Kidney (tissue), 14 donors: ENCODE results near the gene TIAM2. TPM values are rescaled to one million over a fixed set of nuclear protein-coding genes. Genes with fewer than 3 reads are reported as not detected.

Experiments used
- DNase-seq, 5 donors: peaks; one replicate each; pipeline ENCODE4 v3.0.0-alpha.2; 2013 to 2020
- FAIRE-seq: peaks from 2 replicates; lab custom pipeline; 2012; peaks lifted over from hg19 to GRCh38; lab: Jason Lieb, UNC
- H3K27ac ChIP-seq, 2 donors: one replicate each; pipeline ENCODE4 v1.7.0; 2013; ENCODE audit warnings: low read depth in 2 of 2, low read length in 2 of 2, inconsistent platforms in 1 of 2
- H3K27me3 ChIP-seq: one replicate; pipeline ENCODE4 v1.7.1; 2013; ENCODE audit warnings: low read length, inconsistent platforms; ENCODE audit not compliant: control insufficient read depth, insufficient read depth
- H3K36me3 ChIP-seq, 3 donors: one replicate each; pipeline versions ENCODE4 v1.7.0 to v1.7.1; 2013; ENCODE audit warnings: low read length in 3 of 3, control low read depth in 1 of 3, inconsistent platforms in 1 of 3; ENCODE audit not compliant: insufficient read depth in 3 of 3, control insufficient read depth in 2 of 3
- H3K4me1 ChIP-seq, 3 donors: one replicate each; pipeline versions ENCODE4 v1.7.0 to v1.7.1; 2013; ENCODE audit warnings: low read length in 3 of 3, inconsistent platforms in 1 of 3, low read depth in 1 of 3; ENCODE audit not compliant: control insufficient read depth in 2 of 3, insufficient read depth in 2 of 3
- H3K4me3 ChIP-seq, 3 donors: one replicate each; pipeline versions ENCODE4 v1.7.0 to v1.8.1; 2013; ENCODE audit warnings: low read length in 3 of 3, control low read depth in 1 of 3, inconsistent platforms in 1 of 3
- H3K9ac ChIP-seq, 3 donors: one replicate each; pipeline versions ENCODE4 v1.7.0 to v1.7.1; 2013; ENCODE audit warnings: low read length in 3 of 3, control low read depth in 1 of 3, inconsistent platforms in 1 of 3
- H3K9me3 ChIP-seq, 3 donors: one replicate each; pipeline versions ENCODE4 v1.7.0 to v1.7.1; 2013; ENCODE audit warnings: low read length in 3 of 3, control low read depth in 1 of 3, inconsistent platforms in 1 of 3; ENCODE audit not compliant: control insufficient read depth in 2 of 3, insufficient read depth in 1 of 3
- intact Hi-C: fragments of 100-400 bp; cut with DNase I; formaldehyde crosslinking; loops from one replicate; pipeline ENCODE4 v1.11.1; 2022
- polyA plus RNA-seq: library from polyadenylated mRNA; stranded (reverse); fragments of 350-450 nt; fragmentation: Illumina TruSeq; extraction: RNeasy Lipid Tissue Mini Kit (QIAGEN cat#74804); gene quantifications from one replicate; pipeline ENCODE4 v1.2.3, GENCODE V29; 2014; ENCODE audit warnings: low read depth, low replicate concordance; ENCODE audit not compliant: insufficient read depth
- total RNA-seq: library from RNA; stranded (reverse); fragmentation: NEBNext Ultra II Directional; extraction: Animal tissue kit (Norgen Biotek cat#: 25700); gene quantifications from one replicate; pipeline ENCODE4 v1.2.1, GENCODE V29; 2021
- TF ChIP-seq, protein P1 (sequence below): IDR thresholded peaks from 3 replicates; pipeline ENCODE4 v1.5.1; 2012; ENCODE audit warnings: mild to moderate bottlenecking, moderate library complexity, borderline replicate concordance; ENCODE audit not compliant: insufficient read depth; ENCODE audit errors: extremely low read depth
- donor health status: control.
- donor health status: control.
- donor health status: control.
- donor health status: control.
- donor health status: control.
- donor health status: DM: yes; HTN: yes; CAD: no.
- donor health status: Normal renal cell carcinoma (clear cell type).

Gene TIAM2
- total and polyA plus RNA-seq, 2 donors from 2014 or later, result 6.8 to 7.6 TPM

DNA sequence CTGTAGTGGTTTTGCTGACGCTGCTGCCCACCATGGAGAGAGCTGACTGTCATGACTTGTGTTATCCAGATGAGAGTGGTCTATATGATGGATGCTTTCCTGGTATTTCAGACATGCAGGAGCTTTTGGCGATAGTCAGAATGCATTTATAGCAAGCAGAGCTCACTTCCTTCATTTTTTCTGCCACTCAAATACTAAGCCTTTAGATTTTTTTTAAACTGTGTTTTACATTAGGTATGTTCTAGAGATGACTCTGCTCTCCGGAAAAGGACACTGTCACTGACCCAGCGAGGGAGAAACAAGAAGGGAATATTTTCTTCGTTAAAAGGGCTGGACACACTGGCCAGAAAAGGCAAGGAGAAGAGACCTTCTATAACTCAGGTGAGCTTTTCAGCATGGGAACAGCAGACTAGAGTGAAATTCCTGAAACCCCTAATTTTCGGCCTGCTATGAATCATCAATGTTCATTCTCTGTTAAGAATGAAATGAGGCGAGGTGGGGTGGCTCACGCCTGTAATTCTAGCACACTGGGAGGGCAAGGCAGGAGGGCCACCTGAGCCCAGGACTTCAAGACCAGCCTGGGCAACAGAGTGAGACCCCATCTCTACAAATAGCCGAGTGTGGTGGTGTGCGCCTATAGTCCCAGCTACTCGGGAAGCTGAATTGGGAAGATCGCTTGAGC lies 170.1 kb downstream of the TIAM2 start:
- H3K36me3 ChIP-seq, result no peaks in the 10 kb centered on the region
- no peak overlapping the region for H3K4me3 ChIP-seq
- H3K27me3 ChIP-seq, result no peaks in the 10 kb centered on the region
- TF ChIP-seq, protein P1, sequence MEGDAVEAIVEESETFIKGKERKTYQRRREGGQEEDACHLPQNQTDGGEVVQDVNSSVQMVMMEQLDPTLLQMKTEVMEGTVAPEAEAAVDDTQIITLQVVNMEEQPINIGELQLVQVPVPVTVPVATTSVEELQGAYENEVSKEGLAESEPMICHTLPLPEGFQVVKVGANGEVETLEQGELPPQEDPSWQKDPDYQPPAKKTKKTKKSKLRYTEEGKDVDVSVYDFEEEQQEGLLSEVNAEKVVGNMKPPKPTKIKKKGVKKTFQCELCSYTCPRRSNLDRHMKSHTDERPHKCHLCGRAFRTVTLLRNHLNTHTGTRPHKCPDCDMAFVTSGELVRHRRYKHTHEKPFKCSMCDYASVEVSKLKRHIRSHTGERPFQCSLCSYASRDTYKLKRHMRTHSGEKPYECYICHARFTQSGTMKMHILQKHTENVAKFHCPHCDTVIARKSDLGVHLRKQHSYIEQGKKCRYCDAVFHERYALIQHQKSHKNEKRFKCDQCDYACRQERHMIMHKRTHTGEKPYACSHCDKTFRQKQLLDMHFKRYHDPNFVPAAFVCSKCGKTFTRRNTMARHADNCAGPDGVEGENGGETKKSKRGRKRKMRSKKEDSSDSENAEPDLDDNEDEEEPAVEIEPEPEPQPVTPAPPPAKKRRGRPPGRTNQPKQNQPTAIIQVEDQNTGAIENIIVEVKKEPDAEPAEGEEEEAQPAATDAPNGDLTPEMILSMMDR, result no peak
- no peak overlapping the region for H3K9ac ChIP-seq
- H3K4me1 ChIP-seq, result no peaks in the 10 kb centered on the region
- intact Hi-C loops, result no loop called here
- FAIRE-seq, result no peak
- DNase-seq, result no peak
- no peak overlapping the region for H3K27ac ChIP-seq
- H3K9me3 ChIP-seq, result no peaks in the 10 kb centered on the region

DNA sequence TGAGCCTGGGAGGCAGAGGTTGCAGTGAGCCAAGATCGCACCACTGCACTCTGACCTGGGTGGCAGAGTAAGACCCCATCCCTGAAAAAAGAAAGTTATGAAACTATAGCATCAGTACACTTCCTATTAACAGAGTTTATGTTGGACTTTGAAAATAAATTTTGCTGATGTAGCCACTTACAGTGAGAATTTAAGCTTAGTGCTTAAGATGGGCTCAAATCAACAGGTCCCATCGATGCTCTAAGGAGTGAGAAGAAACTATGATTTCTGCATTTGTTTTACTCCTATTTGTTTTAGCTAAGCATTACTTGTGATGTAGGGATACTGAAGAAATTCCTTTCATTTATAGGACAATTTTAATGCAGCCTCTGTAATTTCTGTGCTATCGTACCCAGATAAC lies 175.4 kb downstream of the TIAM2 start:
- no peaks in the 10 kb centered on the region for H3K36me3 ChIP-seq
- TF ChIP-seq, protein P1, result no peak
- no peak overlapping the region for H3K27ac ChIP-seq
- no peak overlapping the region for H3K9ac ChIP-seq
- FAIRE-seq, result no peak
- no peak overlapping the region for H3K4me3 ChIP-seq
- intact Hi-C loops, result loop anchor here (10.0 kb wide), 2 partner anchors 246 to 496 kb away; no protein-coding TSS in a partner anchor
- DNase-seq, result no peak
- H3K27me3 ChIP-seq, result no peaks in the 10 kb centered on the region
- peaks cover 0 to 2% (median 0%) of the 10 kb centered on the region in 3 donors for H3K4me1 ChIP-seq
- H3K9me3 ChIP-seq, result no peaks in the 10 kb centered on the region

DNA sequence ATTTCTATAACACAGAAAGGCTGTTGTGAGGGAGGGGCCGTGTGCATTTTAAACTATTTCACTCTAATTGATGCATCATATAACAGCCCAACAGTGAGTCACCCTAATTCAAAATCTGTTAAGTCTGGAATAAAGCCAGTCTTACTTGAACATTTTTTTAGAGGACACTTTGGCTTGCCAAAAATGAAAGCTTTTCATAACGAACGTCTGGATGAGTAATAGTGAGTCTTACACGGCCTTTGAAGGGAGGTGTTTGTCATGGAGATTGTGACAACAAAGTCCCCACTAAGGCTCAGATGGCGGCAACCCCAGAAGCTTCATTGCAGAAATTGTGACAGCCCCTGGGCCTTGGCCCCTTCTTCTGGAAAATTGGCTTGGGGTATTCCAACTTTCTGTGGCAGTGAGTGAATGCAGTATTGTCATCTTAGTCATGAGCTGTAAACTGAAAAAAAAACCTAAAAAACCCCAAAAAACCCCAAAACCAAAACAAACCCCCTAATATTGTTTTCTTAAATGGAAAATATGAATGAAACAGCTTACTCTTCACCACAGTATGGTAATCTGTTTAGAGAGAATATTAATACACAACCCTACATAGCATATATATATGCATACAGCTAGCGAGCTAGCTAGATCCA lies 176.1 kb downstream of the TIAM2 start:
- no peaks in the 10 kb centered on the region for H3K36me3 ChIP-seq
- no peaks in the 10 kb centered on the region for H3K9me3 ChIP-seq
- no peak overlapping the region for H3K4me3 ChIP-seq
- H3K9ac ChIP-seq, result no peak overlapping the region
- no peaks in the 10 kb centered on the region for H3K27me3 ChIP-seq
- H3K27ac ChIP-seq, result no peak overlapping the region
- intact Hi-C loops, result loop anchor here (10.0 kb wide), 2 partner anchors 246 to 496 kb away; no protein-coding TSS in a partner anchor
- no peak for FAIRE-seq
- peaks cover 0 to 2% (median 0%) of the 10 kb centered on the region in 3 donors for H3K4me1 ChIP-seq
- TF ChIP-seq, protein P1, result no peak
- DNase-seq, result peak in 3 of 5 donors; percentile 37 to 85 (median 66)
